Forelimb muscle (tissue), 1 donor: Measurements from ENCODE around the gene TREX2. TPM values are rescaled to one million over a fixed set of nuclear protein-coding genes. Genes with fewer than 3 reads are reported as not detected.

Experiments used
- DNase-seq: peaks from one replicate; pipeline ENCODE4 v3.0.0-alpha.2; 2013; ENCODE audit warnings: low read depth
- polyA plus RNA-seq: library from polyadenylated mRNA; unstranded; fragments of 120-200 nt; gene quantifications from one replicate; pipeline ENCODE4 v1.2.1, GENCODE V29; 2013; ENCODE audit not compliant: insufficient read length

Gene TREX2
- polyA plus RNA-seq, 1 donor, result 0.20 TPM

DNA sequence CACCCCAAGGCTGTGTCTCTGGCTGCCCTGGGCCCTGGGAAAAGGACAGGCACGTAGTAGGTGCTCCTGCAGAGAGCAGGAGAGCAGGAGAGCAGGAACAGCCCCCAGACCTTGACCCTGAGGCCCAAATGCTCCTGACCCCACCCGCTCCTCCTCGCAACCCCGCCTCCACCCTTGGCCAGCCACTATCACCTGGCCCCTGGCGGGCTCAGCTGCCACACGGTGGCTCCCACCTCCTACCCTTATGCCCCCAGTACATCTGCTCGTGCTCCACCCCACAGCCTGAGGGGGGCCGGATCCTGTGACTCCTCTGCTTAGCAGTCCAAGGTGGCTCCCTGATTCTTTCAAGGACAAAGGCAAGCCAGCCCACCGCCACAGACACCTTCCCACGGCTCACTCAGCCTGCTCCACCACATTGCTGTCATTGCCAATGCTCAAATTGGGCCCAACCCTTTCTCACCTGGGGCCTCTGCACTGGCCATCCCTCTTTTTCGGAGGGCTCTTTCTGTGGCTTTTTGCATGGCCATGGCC lies 30.0 kb upstream of the TREX2 start:
- DNase-seq, result no peak

GRCh38 chrX:153475271-153475670 lies 29.4 kb upstream of the TREX2 start:
- DNase-seq, result no peak

DNA sequence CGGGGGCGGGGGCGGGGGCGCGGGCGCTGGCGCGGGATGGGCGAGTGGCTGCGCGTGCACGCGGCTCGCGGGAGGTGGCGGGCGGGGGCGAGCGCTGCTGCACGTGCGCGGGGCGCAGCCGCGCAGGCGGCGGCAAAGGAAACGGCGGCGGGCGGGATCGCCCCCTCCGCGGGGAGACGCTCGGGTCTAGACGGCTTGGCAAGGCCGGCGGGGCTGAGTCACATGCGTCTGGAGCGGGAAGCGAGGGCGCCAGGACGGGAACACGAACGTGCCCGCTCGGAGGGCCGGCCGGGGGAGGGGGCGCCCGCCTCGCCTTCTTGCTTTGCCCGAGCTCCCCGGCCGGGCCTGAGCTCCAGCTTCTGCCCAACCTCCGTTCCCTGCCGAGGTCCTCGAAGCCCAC lies 28.9 kb upstream of the TREX2 start:
- DNase-seq, result no peak

DNA sequence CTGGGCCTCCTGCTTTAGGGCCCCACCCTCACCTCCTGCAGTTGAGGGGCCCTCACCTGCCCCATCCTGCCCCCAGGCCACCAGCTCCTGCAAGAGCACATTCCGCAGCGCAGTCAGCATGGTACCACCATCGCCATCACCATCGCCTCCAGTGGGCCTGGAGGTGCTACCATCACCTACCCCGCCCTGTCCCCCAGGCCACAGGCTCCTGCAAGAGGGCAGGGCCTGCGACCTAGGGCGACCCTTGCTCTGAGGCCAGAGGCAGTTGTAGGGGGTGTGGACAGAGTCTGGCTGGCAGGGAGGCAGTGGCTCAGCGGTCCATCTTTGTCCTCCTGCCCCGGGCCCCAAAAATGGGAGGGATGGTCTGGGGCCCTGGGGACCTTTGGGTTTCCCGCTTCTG lies 28.4 kb upstream of the TREX2 start:
- DNase-seq, result no peak

GRCh38 chrX:153473126-153473525 lies 27.3 kb upstream of the TREX2 start:
- no peak for DNase-seq

- no peak for DNase-seq
Measured at GRCh38 chrX:153471663-153472280, 25.9 kb upstream of the TREX2 start.

DNA sequence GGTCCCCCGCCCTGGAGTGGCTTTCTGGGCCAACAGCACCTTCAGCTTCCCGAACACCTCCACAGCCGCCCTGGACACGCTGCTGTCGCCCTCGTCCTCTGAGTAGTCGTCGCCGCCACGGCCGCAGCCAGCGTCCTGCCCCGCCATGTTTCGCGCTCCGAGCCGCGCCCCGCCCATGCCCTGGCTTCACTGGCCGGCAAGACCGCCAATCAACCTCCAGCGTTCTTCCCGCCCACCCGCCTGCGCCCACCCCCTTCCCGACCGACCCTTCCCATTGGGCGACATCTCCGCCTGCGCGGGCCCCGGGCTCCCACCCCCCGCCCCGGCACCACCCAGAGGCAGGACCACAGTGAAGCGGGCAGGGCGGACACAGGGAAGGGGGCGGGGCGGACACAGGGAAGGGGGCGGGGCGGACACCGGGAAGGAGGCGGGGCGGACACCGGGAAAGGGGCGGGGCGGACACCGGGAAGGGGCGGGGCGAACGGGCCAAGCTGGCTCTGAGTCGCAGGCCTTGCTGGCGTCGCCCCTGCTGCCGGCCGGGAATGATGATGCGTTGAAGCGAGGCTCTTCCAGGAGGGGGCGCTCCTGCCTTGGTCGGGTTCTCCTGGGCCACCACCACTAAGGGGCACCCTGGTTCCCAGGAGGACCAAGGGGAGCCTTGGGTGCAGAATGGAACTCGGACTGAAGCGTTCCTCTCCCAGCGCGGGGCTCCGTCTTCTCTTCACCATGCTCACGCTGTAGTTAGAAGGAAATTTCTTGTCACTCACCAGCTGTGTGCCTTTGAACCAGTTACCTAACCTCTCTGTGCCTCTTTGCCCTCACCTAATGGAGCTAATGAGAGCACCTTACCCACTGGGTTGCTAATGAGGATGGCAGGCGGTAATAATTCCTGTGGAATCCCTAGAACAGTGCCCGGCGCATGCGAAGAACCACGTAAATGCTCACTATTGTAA lies 24.8 kb upstream of the TREX2 start, which contains the start of gene HAUS7:
Gene HAUS7 (minus strand): TSS at position 166 of the 953 bp plus-strand sequence. CDS start 19 bp downstream, at position 147.
- no peak for DNase-seq

- DNase-seq, result no peak
Measured at GRCh38 chrX:153469811-153470410, 24.1 kb upstream of the TREX2 start.

GRCh38 chrX:153468008-153468580 lies 22.2 kb upstream of the TREX2 start:
- DNase-seq, result no peak

DNA sequence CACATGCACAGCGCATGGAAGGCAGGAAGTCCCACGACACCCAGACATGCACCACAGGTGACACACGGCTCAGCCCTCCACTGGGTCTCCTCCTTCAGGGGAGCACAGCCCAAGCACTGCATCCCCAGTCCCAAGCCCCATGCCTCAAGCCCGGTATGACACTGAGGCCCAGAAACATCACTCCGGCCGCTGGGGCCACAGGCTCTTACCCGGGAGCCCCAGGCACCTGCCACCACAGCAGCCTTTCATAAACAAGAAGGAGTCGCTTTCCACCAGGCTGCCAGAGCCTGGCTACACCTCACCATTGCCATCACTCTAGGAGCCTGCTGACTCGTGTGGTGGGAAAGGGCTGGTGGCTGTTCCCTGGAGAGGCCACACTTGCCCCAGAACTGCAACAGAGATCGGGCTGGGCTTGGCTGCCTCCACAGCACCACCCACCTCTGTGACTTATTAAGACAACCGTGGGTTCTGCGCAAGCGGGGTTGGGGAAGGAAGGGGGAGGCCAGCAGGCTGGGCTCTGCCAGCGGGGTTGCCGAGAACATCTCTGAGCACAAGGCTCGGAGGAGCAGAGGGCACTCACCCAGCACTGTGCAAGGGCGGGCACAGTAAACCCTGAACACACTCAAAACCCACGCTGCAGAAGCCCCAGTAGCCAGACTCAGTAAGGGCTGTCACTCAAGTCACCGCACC lies 20.0 kb upstream of the TREX2 start:
- no peak for DNase-seq

- DNase-seq, result no peak
Measured at GRCh38 chrX:153464116-153464515, 18.3 kb upstream of the TREX2 start.

- no peak for DNase-seq
Measured at GRCh38 chrX:153463556-153463955, 17.7 kb upstream of the TREX2 start.

DNA sequence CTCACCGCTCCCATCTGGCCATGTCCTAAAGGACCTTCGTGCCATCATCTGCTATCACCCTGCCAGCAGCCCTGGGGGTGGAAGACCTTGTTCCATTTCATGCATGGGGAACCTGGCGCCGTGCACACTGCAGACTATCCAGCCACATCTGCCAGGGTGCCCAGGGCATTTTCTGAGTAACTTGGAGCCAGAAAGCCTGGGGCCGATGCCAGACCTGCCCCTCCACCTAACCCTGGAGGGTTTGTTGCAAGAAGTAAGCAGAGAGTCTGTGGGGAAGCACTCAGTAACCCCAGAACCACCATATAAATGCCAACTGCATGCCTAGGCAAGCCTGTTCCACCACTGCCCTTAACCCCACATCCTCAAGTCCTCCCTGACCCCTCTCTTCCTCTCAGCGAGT lies 17.2 kb upstream of the TREX2 start:
- no peak for DNase-seq

DNA sequence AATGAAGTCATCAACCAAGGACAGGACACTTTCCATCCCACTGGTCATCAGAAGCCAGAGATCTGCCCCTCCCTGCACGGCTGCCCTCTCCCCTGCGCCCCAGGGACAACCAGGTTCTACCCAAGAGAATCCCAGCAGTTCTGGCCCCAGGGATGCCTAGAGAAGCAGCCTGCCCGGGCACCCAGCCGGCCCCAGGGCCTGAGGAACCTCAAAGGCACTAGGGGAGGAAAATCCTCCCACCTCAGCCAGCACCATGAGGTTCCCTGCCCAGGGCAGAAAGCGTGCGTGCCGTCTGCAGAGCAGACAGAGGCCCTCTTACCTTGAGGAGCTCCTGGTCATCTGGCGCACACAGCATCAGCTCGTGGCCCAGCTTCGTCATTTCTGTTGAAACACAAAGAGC lies 16.4 kb upstream of the TREX2 start:
- no peak for DNase-seq

GRCh38 chrX:153460826-153461225 lies 15.0 kb upstream of the TREX2 start:
- DNase-seq, result no peak

DNA sequence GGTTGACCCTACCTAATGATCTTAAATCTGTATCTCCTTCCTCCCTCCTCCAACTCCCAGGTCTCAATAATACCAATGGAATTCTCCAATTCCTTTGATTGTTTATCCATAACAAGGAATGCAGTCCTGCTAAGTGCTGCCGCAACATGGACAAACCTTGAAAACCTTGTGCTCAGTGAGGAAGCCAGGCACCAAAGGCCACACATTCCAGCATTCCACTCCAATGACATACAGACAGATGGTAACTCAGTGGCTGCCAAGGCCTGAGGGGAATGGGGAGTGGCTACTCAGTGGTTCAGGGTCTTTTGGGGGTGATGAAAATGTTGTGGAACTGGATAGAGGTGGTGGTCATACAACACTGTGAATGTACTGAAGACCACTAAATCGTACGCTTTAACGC lies 14.1 kb upstream of the TREX2 start:
- DNase-seq, result no peak

GRCh38 chrX:153458476-153458875 lies 12.6 kb upstream of the TREX2 start:
- DNase-seq, result no peak

- DNase-seq, result no peak
Measured at GRCh38 chrX:153457827-153458466, 12.1 kb upstream of the TREX2 start.

DNA sequence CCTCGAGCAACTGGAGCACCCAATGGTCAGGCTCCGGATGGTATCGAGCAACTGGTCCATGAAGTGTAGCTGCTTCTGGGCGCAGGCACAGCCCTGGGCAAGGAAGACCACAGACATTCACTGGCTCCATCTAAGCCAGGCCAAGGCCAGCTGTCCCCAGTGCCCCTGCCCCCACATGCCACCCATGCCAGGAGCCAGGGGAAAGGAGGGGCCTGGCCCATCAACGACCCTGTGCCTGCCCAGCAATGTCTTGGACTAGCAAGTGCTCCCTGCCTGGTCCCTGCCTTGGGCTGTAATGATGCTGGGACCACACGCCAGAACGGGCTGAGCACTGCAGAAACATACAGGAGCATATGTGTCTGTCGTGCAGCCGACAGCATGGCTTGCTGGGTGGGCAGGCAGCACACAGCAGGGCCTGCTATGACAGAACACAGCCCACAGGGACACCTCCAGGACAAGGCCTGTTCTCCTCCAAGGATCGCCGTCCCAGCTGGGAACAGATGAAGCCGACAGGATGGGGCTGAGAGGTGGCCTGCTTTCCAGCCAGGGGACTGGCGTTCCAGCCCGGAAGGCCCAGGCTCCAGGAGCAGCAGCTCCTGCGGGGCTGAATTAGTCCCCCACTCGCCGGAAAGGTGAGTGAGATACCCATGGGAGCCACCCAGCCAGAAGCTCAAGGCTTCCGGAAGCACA lies 11.4 kb upstream of the TREX2 start:
- no peak for DNase-seq

DNA sequence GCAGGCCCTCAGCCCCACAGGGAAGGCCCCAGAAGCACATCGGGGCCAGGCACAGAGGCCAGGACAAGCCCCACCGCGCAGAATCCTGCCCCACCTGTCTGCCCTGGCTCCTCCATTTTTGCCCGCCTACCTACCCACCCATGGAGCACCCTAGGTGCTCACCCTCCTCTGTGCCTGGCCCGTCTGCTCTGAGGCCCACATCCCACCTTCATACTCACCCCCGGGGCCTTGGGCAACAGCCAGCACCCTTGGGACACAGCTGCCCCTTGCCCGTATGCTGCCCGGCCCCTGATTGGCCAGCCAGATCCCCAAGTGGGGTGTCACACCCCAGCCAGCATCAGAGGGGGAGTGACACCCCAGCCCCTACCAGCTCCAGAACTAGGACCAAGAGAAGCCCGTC lies 10.8 kb upstream of the TREX2 start:
- DNase-seq, result no peak
